ENCODE results near the gene ANKS1A.

Gene ANKS1A

GRCh38 chr6:35049900-35050756 is 161.1 kb downstream of the ANKS1A start:
- WGBS, 2 experiments = 78% methylated on average over 10 of the region's 10 CpGs
- Histone ChIP-seq H3K27me3 (ENCODE audit: control insufficient read depth, insufficient read depth, low read length, poor library complexity, severe bottlenecking) (no peaks in the 10 kb centered on the region), H3K36me3 (ENCODE audit: control insufficient read depth, insufficient read depth, low read length) (no peaks in the 10 kb centered on the region), H3K9me3 (ENCODE audit: control insufficient read depth, low read length) (no peaks in the 10 kb centered on the region), H3K4me3 (ENCODE audit: insufficient read depth, low read depth, low read length) (no peak overlapping the region), H3K27ac (ENCODE audit: insufficient read depth, low read depth, low read length, poor library complexity, severe bottlenecking) (peak overlapping the region; percentile 36), H3K4me1 (ENCODE audit: control insufficient read depth, insufficient read depth, low read length) (peaks cover 55% of the 10 kb centered on the region)

DNA sequence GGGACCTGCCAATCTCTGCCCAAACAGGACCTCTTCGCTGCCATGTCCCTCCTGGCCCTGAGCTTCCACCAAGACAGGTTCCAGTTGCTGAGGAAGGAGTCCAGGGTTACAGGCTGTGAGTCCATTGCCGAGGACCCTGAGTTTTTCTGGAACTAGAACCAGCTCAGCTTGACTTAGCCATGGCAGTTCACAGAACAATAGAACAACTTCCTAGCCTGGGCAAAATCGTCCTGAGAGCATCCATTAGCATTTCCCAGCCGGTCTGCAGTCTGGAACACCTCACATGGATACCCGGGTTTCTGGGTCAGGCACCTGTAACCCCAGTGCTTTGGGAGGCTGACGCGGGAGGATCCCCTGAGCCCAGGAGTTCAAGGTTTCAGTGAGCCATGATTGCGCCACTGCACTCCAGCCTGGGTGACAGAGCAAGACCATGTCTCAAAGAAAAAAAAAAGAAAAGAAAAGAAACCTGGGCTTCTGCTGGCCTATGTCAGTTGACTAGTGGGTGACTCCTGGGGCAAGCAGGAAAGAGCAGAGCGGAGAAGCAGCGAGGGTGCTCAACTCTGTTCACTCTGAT is 161.8 kb downstream of the ANKS1A start:
- Histone ChIP-seq H3K36me3 (ENCODE audit: control insufficient read depth, insufficient read depth, low read length) (no peaks in the 10 kb centered on the region), H3K4me1 (ENCODE audit: control insufficient read depth, insufficient read depth, low read length) (peaks cover 49% of the 10 kb centered on the region), H3K4me3 (ENCODE audit: insufficient read depth, low read depth, low read length) (no peak overlapping the region), H3K9me3 (ENCODE audit: control insufficient read depth, low read length) (no peaks in the 10 kb centered on the region), H3K27ac (ENCODE audit: insufficient read depth, low read depth, low read length, poor library complexity, severe bottlenecking) (no peak overlapping the region), H3K27me3 (ENCODE audit: control insufficient read depth, insufficient read depth, low read length, poor library complexity, severe bottlenecking) (no peaks in the 10 kb centered on the region)
- 93% methylated on average over 10 of the region's 10 CpGs for WGBS, 2 experiments

DNA sequence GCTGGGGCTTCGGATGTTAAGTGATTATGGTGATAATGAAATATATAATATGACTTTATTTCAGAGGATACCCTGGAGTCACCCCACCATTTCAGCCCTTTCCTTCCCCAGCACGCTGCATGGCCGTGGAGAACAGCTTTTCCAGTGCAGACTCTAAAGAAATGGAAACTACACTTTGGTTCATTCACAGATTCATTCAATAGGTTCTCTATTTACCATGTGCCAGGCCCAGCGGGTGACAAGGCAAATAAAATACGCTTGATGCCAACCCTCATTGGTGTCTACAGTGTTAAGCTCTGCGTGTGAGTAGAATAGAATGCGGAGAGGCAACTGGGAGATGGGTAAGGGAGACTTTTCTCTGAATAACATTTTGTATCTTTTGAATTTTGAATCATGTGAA is 162.3 kb downstream of the ANKS1A start:
- WGBS, 2 experiments = 96% methylated on average over 6 to 7 of the region's 7 CpGs
- Histone ChIP-seq H3K4me3 (ENCODE audit: insufficient read depth, low read depth, low read length) (no peak overlapping the region), H3K4me1 (ENCODE audit: control insufficient read depth, insufficient read depth, low read length) (peaks cover 49% of the 10 kb centered on the region), H3K27me3 (ENCODE audit: control insufficient read depth, insufficient read depth, low read length, poor library complexity, severe bottlenecking) (no peaks in the 10 kb centered on the region), H3K27ac (ENCODE audit: insufficient read depth, low read depth, low read length, poor library complexity, severe bottlenecking) (no peak overlapping the region), H3K36me3 (ENCODE audit: control insufficient read depth, insufficient read depth, low read length) (no peaks in the 10 kb centered on the region), H3K9me3 (ENCODE audit: control insufficient read depth, low read length) (no peaks in the 10 kb centered on the region)

DNA sequence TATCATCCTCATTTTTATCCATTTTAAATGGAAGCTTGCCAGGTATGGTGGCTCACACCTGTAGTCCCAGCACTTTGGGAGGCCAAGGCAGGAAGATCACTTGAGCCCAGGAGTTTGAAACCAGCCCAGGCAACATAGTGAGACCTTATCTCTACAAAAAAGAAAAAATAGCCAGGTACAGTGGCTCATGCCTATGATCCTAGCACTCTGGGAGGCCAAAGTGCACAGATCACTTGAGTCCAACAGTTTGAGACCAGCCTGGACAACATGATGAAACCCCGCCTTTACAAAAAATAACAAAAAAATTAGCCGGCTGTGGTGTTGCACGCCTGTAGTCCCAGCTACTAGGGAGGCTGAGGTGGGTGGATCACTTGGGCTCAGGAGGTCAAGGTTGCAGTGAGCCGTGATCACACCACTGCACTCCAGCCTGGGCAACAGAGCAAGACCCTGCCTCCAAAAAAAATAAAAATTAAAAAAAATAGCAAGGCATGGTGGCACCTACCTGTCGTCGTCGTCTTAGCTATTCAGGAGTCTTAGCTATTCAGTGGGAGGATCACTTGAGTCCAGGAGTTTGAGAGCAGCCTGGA is 163.0 kb downstream of the ANKS1A start:
- no peaks in the 10 kb centered on the region for H3K9me3 ChIP-seq (ENCODE audit: control insufficient read depth, low read length)
- no peaks in the 10 kb centered on the region for H3K27me3 ChIP-seq (ENCODE audit: control insufficient read depth, insufficient read depth, low read length, poor library complexity, severe bottlenecking)
- peaks cover 42% of the 10 kb centered on the region for H3K4me1 ChIP-seq (ENCODE audit: control insufficient read depth, insufficient read depth, low read length)
- no peak overlapping the region for H3K27ac ChIP-seq (ENCODE audit: insufficient read depth, low read depth, low read length, poor library complexity, severe bottlenecking)
- WGBS, 2 experiments = 84 to 87% methylated on average over 7 of the region's 7 CpGs
- H3K4me3 ChIP-seq (ENCODE audit: insufficient read depth, low read depth, low read length) = no peak overlapping the region
- H3K36me3 ChIP-seq (ENCODE audit: control insufficient read depth, insufficient read depth, low read length) = no peaks in the 10 kb centered on the region

DNA sequence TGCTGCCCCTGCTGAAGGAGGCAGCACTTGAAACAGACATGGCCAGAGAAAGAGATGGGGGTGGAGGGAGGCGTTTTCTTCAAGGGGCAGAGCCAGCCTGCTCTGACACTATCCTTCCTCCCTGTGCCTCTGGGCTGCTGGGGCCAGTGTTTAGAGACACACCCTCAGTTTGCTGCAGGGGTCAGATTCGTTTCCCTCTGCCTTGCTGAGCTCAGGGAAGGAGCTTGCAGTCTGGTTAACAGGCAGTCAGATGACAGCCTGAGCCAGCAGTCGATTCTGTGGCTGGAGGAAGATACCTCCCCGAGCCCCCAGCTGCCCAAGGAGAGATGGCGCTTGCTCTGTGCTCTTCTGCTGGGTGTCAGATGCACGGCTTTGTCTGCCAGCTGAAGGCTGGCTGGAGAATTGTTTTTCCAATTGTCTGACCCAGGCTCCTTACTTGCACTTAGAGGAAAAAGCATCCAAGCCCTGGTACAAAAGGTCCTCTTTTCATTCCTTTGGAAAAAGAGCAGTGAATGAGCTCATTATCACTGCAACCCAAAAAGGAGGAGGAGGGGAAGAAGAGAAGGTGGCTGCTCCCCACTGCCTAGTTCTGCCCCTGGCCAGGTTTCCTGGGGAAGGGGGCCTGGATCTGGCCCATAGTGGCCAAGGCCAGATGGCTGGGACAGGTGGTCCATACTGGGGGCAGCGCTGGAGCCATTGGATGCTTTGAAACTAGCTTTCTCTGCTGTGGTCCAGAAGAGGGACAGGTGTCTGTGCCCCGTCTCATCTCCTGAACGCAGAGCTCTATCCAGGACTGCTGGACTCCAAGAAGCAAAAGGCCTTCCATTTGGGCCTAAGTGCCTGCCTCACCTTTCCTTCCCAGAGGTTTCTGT is 163.9 kb downstream of the ANKS1A start:
- no peaks in the 10 kb centered on the region for H3K9me3 ChIP-seq (ENCODE audit: control insufficient read depth, low read length)
- WGBS, 2 experiments = 55 to 63% methylated on average over 9 of the region's 9 CpGs
- H3K4me3 ChIP-seq (ENCODE audit: insufficient read depth, low read depth, low read length) = no peak overlapping the region
- H3K36me3 ChIP-seq (ENCODE audit: control insufficient read depth, insufficient read depth, low read length) = no peaks in the 10 kb centered on the region
- H3K4me1 ChIP-seq (ENCODE audit: control insufficient read depth, insufficient read depth, low read length) = peaks cover 41% of the 10 kb centered on the region
- H3K27ac ChIP-seq (ENCODE audit: insufficient read depth, low read depth, low read length, poor library complexity, severe bottlenecking) = peak overlapping the region; percentile 69
- no peaks in the 10 kb centered on the region for H3K27me3 ChIP-seq (ENCODE audit: control insufficient read depth, insufficient read depth, low read length, poor library complexity, severe bottlenecking)

GRCh38 chr6:35053701-35054100 is 164.6 kb downstream of the ANKS1A start:
- Histone ChIP-seq H3K27me3 (ENCODE audit: control insufficient read depth, insufficient read depth, low read length, poor library complexity, severe bottlenecking) (no peaks in the 10 kb centered on the region), H3K9me3 (ENCODE audit: control insufficient read depth, low read length) (no peaks in the 10 kb centered on the region), H3K4me3 (ENCODE audit: insufficient read depth, low read depth, low read length) (no peak overlapping the region), H3K4me1 (ENCODE audit: control insufficient read depth, insufficient read depth, low read length) (peaks cover 39% of the 10 kb centered on the region), H3K27ac (ENCODE audit: insufficient read depth, low read depth, low read length, poor library complexity, severe bottlenecking) (no peak overlapping the region), H3K36me3 (ENCODE audit: control insufficient read depth, insufficient read depth, low read length) (no peaks in the 10 kb centered on the region)
- 94 to 96% methylated on average over 3 of the region's 3 CpGs for WGBS, 2 experiments

DNA sequence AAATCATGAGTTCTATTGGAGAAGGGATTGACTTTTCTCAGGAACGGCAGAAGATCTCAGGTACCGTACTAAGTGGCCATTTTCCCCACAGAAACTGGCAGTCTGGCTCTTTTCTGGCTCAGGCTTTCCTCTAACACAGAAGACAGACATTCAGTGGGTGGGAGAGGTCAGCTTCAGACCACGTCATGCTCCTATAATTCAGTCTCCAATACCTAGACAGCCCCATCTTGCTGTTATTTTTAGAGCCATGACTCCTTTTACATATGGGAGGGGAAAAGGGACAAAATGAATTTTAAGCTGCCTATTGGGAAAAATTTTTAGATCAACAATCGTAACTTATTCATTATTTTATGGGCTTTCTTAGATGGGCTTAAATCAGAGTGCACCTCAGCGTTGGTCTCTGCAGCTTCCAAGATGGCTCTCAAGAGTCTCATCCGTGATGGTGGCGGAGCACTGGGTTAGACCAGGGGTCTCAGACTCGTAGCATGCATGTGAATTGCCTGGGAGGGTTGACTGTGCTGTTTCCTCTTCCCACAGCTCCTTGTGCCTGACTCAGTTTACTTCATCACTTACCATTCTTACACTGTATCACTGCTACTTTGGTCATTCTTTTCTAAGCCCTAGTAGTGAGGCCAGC is 165.2 kb downstream of the ANKS1A start:
- peaks cover 34% of the 10 kb centered on the region for H3K4me1 ChIP-seq (ENCODE audit: control insufficient read depth, insufficient read depth, low read length)
- no peak overlapping the region for H3K4me3 ChIP-seq (ENCODE audit: insufficient read depth, low read depth, low read length)
- 96 to 98% methylated on average over 7 to 8 of the region's 8 CpGs for WGBS, 2 experiments
- no peak overlapping the region for H3K27ac ChIP-seq (ENCODE audit: insufficient read depth, low read depth, low read length, poor library complexity, severe bottlenecking)
- no peaks in the 10 kb centered on the region for H3K27me3 ChIP-seq (ENCODE audit: control insufficient read depth, insufficient read depth, low read length, poor library complexity, severe bottlenecking)
- H3K36me3 ChIP-seq (ENCODE audit: control insufficient read depth, insufficient read depth, low read length) = no peaks in the 10 kb centered on the region
- no peaks in the 10 kb centered on the region for H3K9me3 ChIP-seq (ENCODE audit: control insufficient read depth, low read length)

- Histone ChIP-seq H3K36me3 (ENCODE audit: control insufficient read depth, insufficient read depth, low read length) (no peaks in the 10 kb centered on the region), H3K4me3 (ENCODE audit: insufficient read depth, low read depth, low read length) (no peak overlapping the region), H3K4me1 (ENCODE audit: control insufficient read depth, insufficient read depth, low read length) (peaks cover 29% of the 10 kb centered on the region), H3K27me3 (ENCODE audit: control insufficient read depth, insufficient read depth, low read length, poor library complexity, severe bottlenecking) (no peaks in the 10 kb centered on the region), H3K27ac (ENCODE audit: insufficient read depth, low read depth, low read length, poor library complexity, severe bottlenecking) (no peak overlapping the region), H3K9me3 (ENCODE audit: control insufficient read depth, low read length) (no peaks in the 10 kb centered on the region)
- WGBS, 2 experiments = 90 to 91% methylated on average over 1 of the region's 1 CpG
Measured at GRCh38 chr6:35054743-35055130, 165.7 kb downstream of the ANKS1A start.

DNA sequence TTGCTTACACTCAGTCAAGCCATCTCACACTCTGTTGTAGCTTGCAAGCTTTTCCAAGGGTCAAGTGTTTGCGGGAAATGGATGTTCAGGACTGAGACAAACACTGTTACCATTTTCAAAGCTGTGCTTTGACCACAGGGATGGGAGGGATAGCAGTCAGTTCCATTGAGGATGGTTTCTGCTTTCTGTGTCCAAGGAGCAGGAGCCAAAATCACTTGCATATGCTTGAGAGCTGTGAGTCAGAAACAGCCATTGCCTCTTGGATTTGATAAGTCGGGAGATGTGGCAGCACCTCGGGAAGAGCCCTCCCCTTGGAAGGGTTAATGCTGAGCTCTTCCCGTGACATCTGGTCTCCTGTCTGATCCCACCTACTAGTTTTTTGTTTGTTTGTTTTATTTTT is 166.8 kb downstream of the ANKS1A start:
- no peaks in the 10 kb centered on the region for H3K27me3 ChIP-seq (ENCODE audit: control insufficient read depth, insufficient read depth, low read length, poor library complexity, severe bottlenecking)
- H3K36me3 ChIP-seq (ENCODE audit: control insufficient read depth, insufficient read depth, low read length) = no peaks in the 10 kb centered on the region
- H3K4me3 ChIP-seq (ENCODE audit: insufficient read depth, low read depth, low read length) = no peak overlapping the region
- H3K9me3 ChIP-seq (ENCODE audit: control insufficient read depth, low read length) = no peaks in the 10 kb centered on the region
- peaks cover 22% of the 10 kb centered on the region for H3K4me1 ChIP-seq (ENCODE audit: control insufficient read depth, insufficient read depth, low read length)
- WGBS, 2 experiments = 92 to 96% methylated on average over 4 of the region's 4 CpGs
- H3K27ac ChIP-seq (ENCODE audit: insufficient read depth, low read depth, low read length, poor library complexity, severe bottlenecking) = no peak overlapping the region
